Mucosa of rectum (tissue), 2 donors: ENCODE measurements around the gene TAGLN3.
A peak's percentile ranks its signal among the peaks of the same experiment; 100 is the strongest.

ENCODE experiments used
- H3K27ac ChIP-seq, 2 donors: one replicate each; pipeline ENCODE4 v1.7.0; 2013; ENCODE audit warnings: inconsistent platforms in 2 of 2, low read depth in 2 of 2, low read length in 2 of 2
- H3K27me3 ChIP-seq, 2 donors: one replicate each; pipeline ENCODE4 v1.7.0; 2013; ENCODE audit warnings: low read length in 2 of 2; ENCODE audit not compliant: control insufficient read depth in 2 of 2, insufficient read depth in 2 of 2
- H3K36me3 ChIP-seq, 2 donors: one replicate each; pipeline ENCODE4 v1.7.0; 2013; ENCODE audit warnings: low read length in 2 of 2; ENCODE audit not compliant: control insufficient read depth in 2 of 2, insufficient read depth in 2 of 2
- H3K4me1 ChIP-seq, 2 donors: one replicate each; pipeline ENCODE4 v1.7.0; 2013; ENCODE audit warnings: low read length in 2 of 2, mild to moderate bottlenecking in 1 of 2; ENCODE audit not compliant: control insufficient read depth in 2 of 2, insufficient read depth in 2 of 2
- H3K4me3 ChIP-seq, 2 donors: one replicate each; pipeline ENCODE4 v1.7.0; 2013; ENCODE audit warnings: low read length in 2 of 2
- H3K9ac ChIP-seq, 2 donors: one replicate each; pipeline ENCODE4 v1.7.0; 2013; ENCODE audit warnings: low read length in 2 of 2, low read depth in 1 of 2, mild to moderate bottlenecking in 1 of 2
- H3K9me3 ChIP-seq, 2 donors: one replicate each; pipeline ENCODE4 v1.7.0; 2013; ENCODE audit warnings: low read length in 2 of 2; ENCODE audit not compliant: control insufficient read depth in 2 of 2
- donor health status: healthy.
- donor health status: Normal muscosa, but diverticular disease.

TAGLN3 gene

DNA sequence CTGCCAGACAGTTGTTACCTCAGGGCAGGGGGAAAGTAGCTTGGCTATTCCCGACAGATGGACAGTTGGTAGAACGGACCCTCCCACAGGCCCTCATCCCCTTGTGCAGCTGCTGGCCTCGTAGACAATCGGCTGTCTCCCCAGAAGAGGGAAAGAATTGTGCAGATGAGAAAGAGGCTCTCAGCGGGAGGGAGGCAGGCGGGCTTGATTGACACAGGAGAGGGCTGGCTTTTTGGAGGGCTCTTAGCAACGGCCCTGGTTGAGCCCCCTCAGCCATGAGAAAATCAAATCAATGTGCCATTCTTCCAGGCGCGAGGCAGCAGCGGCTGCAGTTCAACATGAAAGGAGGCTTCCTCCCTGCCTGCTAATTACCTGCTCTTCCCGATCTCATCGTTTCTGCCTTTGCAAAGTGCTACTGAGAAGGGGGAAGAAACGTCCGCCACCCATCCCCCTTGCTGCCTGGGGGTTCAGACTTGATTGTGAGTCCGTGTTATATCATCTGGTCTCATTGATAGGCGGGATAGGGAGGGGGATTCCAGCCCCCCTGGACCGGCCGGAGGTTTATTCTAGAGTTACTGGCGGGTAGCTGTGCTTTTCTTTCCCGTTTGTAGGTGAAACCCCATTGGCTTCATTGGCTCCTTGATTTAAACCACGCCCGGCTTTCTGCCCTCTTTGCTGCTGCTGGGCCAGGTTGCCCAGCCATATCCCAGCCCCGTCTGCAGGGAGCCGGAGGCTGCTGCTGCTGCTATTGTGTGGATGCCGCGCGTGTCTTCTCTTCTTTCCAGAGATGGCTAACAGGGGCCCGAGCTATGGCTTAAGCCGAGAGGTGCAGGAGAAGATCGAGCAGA lies at the start of gene TAGLN3:
TAGLN3 (plus strand) TSS at position 287 of the 848 bp plus-strand sequence; CDS start at position 788, 501 bp downstream.
- Histone ChIP-seq H3K9ac (no peak within 1 kb of the TSS), H3K9me3 (no peaks in the 10 kb centered on the region), H3K27ac (no peak within 1 kb of the TSS), H3K27me3 (peaks cover 0 to 12% of the 10 kb centered on the region in 2 donors), H3K4me3 (peak within 1 kb of the TSS; percentile 52 to 65), H3K4me1 (peaks cover 3 to 11% of the 10 kb centered on the region in 2 donors), H3K36me3 (peaks cover 0 to under 1% of the 10 kb centered on the region in 2 donors)

DNA sequence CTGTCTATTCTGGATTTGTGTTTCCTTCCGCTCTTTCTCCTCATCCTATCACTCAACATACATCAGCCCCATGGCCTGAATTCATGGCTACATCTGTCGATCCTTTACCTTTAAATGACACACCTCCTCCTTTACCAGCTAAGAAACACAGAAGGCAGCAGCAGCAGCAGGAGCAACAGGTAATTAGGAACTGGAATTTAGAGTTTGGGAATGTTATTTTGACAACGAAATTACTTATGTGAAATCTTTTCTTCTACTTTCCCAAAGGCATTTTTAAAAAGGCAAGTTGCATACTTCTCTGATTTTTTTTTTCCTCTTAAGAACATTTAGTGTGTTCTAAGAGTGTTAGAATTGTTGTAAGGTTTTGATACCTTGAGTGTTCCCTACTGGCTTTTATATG lies 49.0 kb upstream of the TAGLN3 start:
- no peaks in the 10 kb centered on the region for H3K27me3 ChIP-seq
- H3K4me3 ChIP-seq = no peak overlapping the region
- H3K9me3 ChIP-seq = no peaks in the 10 kb centered on the region
- H3K4me1 ChIP-seq = no peaks in the 10 kb centered on the region
- H3K36me3 ChIP-seq = no peaks in the 10 kb centered on the region
- no peak overlapping the region for H3K27ac ChIP-seq
- no peak overlapping the region for H3K9ac ChIP-seq

GRCh38 chr3:111951032-111951431 lies 47.7 kb upstream of the TAGLN3 start:
- H3K9ac ChIP-seq = no peak overlapping the region
- no peaks in the 10 kb centered on the region for H3K36me3 ChIP-seq
- no peaks in the 10 kb centered on the region for H3K9me3 ChIP-seq

GRCh38 chr3:111952086-111952485 lies 46.6 kb upstream of the TAGLN3 start:
- H3K9ac ChIP-seq = no peak overlapping the region
- H3K27ac ChIP-seq = no peak overlapping the region
- no peaks in the 10 kb centered on the region for H3K27me3 ChIP-seq
- no peaks in the 10 kb centered on the region for H3K9me3 ChIP-seq
- H3K4me1 ChIP-seq = no peaks in the 10 kb centered on the region
- no peak overlapping the region for H3K4me3 ChIP-seq
- H3K36me3 ChIP-seq = no peaks in the 10 kb centered on the region

More at GRCh38 chr3:111951032-111951431, 47.7 kb upstream of the TAGLN3 start:
- Histone ChIP-seq H3K27me3 (no peaks in the 10 kb centered on the region), H3K4me1 (no peaks in the 10 kb centered on the region), H3K4me3 (no peak overlapping the region), H3K27ac (no peak overlapping the region)

DNA sequence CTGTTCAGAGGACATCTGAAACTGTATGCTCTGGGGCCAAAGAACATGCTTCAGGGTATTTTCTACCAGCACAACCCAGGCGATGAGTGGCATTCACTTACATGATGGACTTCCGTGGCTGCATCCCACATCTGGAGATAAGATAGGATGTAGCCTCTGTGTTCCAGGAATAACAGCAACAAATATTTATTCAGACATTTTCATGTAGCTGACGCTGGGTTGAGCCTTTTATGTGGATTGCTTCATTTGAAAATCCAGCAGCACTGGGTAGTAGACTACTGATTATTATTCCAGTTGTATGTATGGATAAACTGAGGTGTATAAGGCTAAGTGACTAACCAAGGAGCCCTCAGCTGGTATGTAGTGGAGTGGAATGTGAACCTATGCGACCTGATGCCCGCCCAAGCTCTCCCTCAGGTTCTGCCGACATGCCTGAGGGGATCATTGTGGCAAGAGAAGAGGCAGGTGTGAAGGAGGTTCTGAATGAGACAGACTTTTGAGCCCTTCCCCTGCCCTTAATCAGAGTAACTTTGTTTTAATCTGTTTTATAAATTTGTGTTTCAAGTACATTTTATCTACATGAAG lies 45.8 kb upstream of the TAGLN3 start:
- H3K9ac ChIP-seq = no peak overlapping the region
- no peaks in the 10 kb centered on the region for H3K9me3 ChIP-seq
- H3K4me1 ChIP-seq = no peaks in the 10 kb centered on the region
- H3K36me3 ChIP-seq = no peaks in the 10 kb centered on the region
- H3K27me3 ChIP-seq = no peaks in the 10 kb centered on the region
- no peak overlapping the region for H3K27ac ChIP-seq
- H3K4me3 ChIP-seq = no peak overlapping the region

DNA sequence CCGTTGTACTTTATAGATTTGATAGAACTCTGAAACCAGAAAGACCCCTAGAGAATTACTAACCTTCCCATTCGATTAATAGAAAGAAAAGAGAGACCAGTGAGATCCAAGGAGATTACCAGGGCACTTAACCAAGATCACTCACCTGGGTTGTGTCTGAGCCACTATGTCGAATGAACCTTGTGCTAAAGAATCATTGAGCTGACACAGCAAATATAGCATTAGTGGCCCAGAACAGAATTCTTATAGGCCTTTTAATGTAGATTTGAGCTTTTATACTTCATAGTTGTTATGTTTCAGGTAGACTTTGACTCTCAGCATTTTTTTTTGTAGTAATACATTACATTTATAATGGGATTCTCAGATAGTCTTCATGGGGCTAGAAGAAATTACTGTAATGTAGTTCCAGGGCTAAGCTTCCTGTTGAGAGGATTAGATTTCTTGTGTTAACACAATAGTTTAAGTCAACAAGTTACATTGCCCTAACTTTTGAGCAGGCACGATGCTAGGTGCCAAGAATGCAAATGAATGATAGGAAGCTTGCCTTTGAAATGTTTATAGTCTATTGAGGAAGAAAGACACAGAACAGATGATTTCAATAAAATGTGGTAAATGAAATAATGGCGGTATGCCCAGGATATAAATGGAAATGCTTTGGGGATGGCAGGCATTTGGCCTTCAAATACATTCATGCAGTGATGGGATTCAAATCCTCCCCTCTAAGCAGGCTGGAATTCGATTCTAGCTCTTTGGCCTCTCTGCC lies 44.3 kb upstream of the TAGLN3 start:
- H3K36me3 ChIP-seq = no peaks in the 10 kb centered on the region
- H3K27me3 ChIP-seq = no peaks in the 10 kb centered on the region
- H3K4me1 ChIP-seq = no peaks in the 10 kb centered on the region
- no peak overlapping the region for H3K27ac ChIP-seq
- no peak overlapping the region for H3K9ac ChIP-seq
- no peak overlapping the region for H3K4me3 ChIP-seq
- H3K9me3 ChIP-seq = no peaks in the 10 kb centered on the region

- H3K9ac ChIP-seq = no peak overlapping the region
- no peaks in the 10 kb centered on the region for H3K36me3 ChIP-seq
- no peak overlapping the region for H3K27ac ChIP-seq
Observed at GRCh38 chr3:111955876-111956275, 42.8 kb upstream of the TAGLN3 start.

GRCh38 chr3:111956449-111956848 lies 42.3 kb upstream of the TAGLN3 start:
- Histone ChIP-seq H3K4me3 (no peak overlapping the region), H3K9me3 (no peaks in the 10 kb centered on the region), H3K9ac (no peak overlapping the region), H3K4me1 (no peaks in the 10 kb centered on the region), H3K27ac (no peak overlapping the region), H3K36me3 (no peaks in the 10 kb centered on the region), H3K27me3 (no peaks in the 10 kb centered on the region)

More at GRCh38 chr3:111955876-111956275, 42.8 kb upstream of the TAGLN3 start:
- H3K4me3 ChIP-seq = no peak overlapping the region
- H3K27me3 ChIP-seq = no peaks in the 10 kb centered on the region
- no peaks in the 10 kb centered on the region for H3K4me1 ChIP-seq
- no peaks in the 10 kb centered on the region for H3K9me3 ChIP-seq

- H3K4me3 ChIP-seq = no peak overlapping the region
- no peak overlapping the region for H3K27ac ChIP-seq
- no peaks in the 10 kb centered on the region for H3K4me1 ChIP-seq
- no peaks in the 10 kb centered on the region for H3K36me3 ChIP-seq
- H3K9ac ChIP-seq = no peak overlapping the region
- H3K27me3 ChIP-seq = no peaks in the 10 kb centered on the region
- H3K9me3 ChIP-seq = no peaks in the 10 kb centered on the region
Observed at GRCh38 chr3:111956995-111957734, 41.6 kb upstream of the TAGLN3 start.
